Posterior vena cava (tissue), 2 donors: ENCODE measurements around the gene NLRP7. TPM values are rescaled to one million over a fixed set of nuclear protein-coding genes. Genes with fewer than 3 reads are reported as not detected.

ENCODE experiments used
- DNase-seq: peaks from one replicate; pipeline ENCODE4 v3.0.0-alpha.2; 2020; ENCODE audit warnings: low spot score
- intact Hi-C, 2 donors: fragments of 100-400 bp; cut with DNase I; formaldehyde crosslinking; loops; one replicate each; pipeline versions ENCODE4 v1.14.1 to v1.14.2; 2022 to 2023
- total RNA-seq, 2 donors: library from RNA; stranded (reverse); fragmentation: NEBNext Ultra II Directional; extraction: Animal tissue kit (Norgen Biotek cat#: 25700); gene quantifications; one replicate each; pipeline ENCODE4 v1.2.1, GENCODE V29; 2021
- donor health status: DM: yes; HTN: yes; CAD: no.
- donor health status: DM: yes; HTN: yes; CAD: no.

Gene NLRP7
- total RNA-seq, 2 donors from 2014 or later: not detected

GRCh38 chr19:54883228-54883627 is 64.1 kb downstream of the NLRP7 start:
- DNase-seq: no peak
- intact Hi-C loops: no loop called here

- intact Hi-C loops: no loop called here
Measured at GRCh38 chr19:54882758-54883157, 64.6 kb downstream of the NLRP7 start.

GRCh38 chr19:54881884-54882283 is 65.4 kb downstream of the NLRP7 start:
- intact Hi-C loops: no loop called here
- no peak for DNase-seq

More at GRCh38 chr19:54882758-54883157, 64.6 kb downstream of the NLRP7 start:
- DNase-seq: no peak

GRCh38 chr19:54877471-54877870 is 69.9 kb downstream of the NLRP7 start:
- intact Hi-C loops: no loop called here
- DNase-seq: no peak

- intact Hi-C loops: no loop called here
- DNase-seq: no peak
Measured at GRCh38 chr19:54875506-54875905, 71.8 kb downstream of the NLRP7 start.

GRCh38 chr19:54873990-54874389 is 73.3 kb downstream of the NLRP7 start, which contains the start of gene FCAR:
FCAR (plus strand) TSS chr19:54874235; CDS start chr19:54874290, 55 bp downstream.
- intact Hi-C loops: no loop called here
- no peak for DNase-seq

Other genes starting within 250 kb of the NLRP7 start
- not detected for gene KIR3DL3, start 223.1 kb downstream of the NLRP7 start, total RNA-seq
- not detected for gene KIR2DL3, start 209.0 kb downstream of the NLRP7 start, total RNA-seq
- under 1 TPM in 1 of 2 donors, not detected in 1; 0.23 TPM for gene KIR2DL1, start 177.7 kb downstream of the NLRP7 start, total RNA-seq
- under 1 TPM in 1 of 2 donors, not detected in 1; 0.37 TPM for gene KIR2DL4, start 143.9 kb downstream of the NLRP7 start, total RNA-seq
- gene KIR3DL1, start 131.1 kb downstream of the NLRP7 start, total RNA-seq: not detected
- not detected for gene KIR2DS4, start 114.9 kb downstream of the NLRP7 start, total RNA-seq
- gene KIR3DL2, start 97.1 kb downstream of the NLRP7 start, total RNA-seq: not detected
- gene FCAR, start 73.3 kb downstream of the NLRP7 start, total RNA-seq: 1 to 10 TPM; 2.0 to 5.8 TPM
- gene NCR1, start 41.4 kb downstream of the NLRP7 start, total RNA-seq: under 1 TPM in 1 of 2 donors, not detected in 1; 0.29 TPM
- 1 to 10 TPM in 1 of 2 donors, under 1 TPM in 1; 0.29 to 3.0 TPM for gene NLRP2, start 18.8 kb upstream of the NLRP7 start, total RNA-seq
- gene GP6, start 90.7 kb upstream of the NLRP7 start, total RNA-seq: under 1 TPM in 1 of 2 donors, not detected in 1; 0.19 TPM
- gene RDH13, start 115.6 kb upstream of the NLRP7 start, total RNA-seq: 1 to 10 TPM; 7.8 to 8.1 TPM
- gene EPS8L1, start 128.3 kb upstream of the NLRP7 start, total RNA-seq: 1 to 10 TPM in 1 of 2 donors, under 1 TPM in 1; 0.38 to 2.1 TPM
- 100 to 1,000 TPM; 207 to 252 TPM for gene PPP1R12C, start 170.1 kb upstream of the NLRP7 start, total RNA-seq
- gene TNNT1, start 201.7 kb upstream of the NLRP7 start, total RNA-seq: not detected
- not detected for gene TNNI3, start 210.2 kb upstream of the NLRP7 start, total RNA-seq
- not detected for gene DNAAF3, start 219.1 kb upstream of the NLRP7 start, total RNA-seq
- gene SYT5, start 232.8 kb upstream of the NLRP7 start, total RNA-seq: not detected